PC-9 (cell line): ENCODE data around the gene NECTIN1.

Experiments
- CTCF ChIP-seq: fragments of 200-600 bp; sonication (generic); conservative IDR thresholded peaks from 2 replicates; pipeline ENCODE4 v1.6.1; 2017; ENCODE audit warnings: mixed run types, antibody characterized with exemption, mild to moderate bottlenecking, moderate library complexity
- EZH2 ChIP-seq: fragments of 200-600 bp; sonication (generic); IDR thresholded peaks from 2 replicates; pipeline ENCODE4 v1.8.0; 2017; ENCODE audit warnings: antibody characterized with exemption, low read depth

GRCh38 chr11:119607726-119608125, 121.3 kb downstream of the NECTIN1 start:
- TF ChIP-seq EZH2 (no peak), CTCF (no peak)
